NK-92 treated with Interleukin-12 subunit alpha and Interleukin-12 subunit beta, amount 100 ng/mL, for 24 hours (cell line): Measurements from ENCODE around the gene OR4D5.

Experiments used
- DNase-seq: peaks from one replicate; lab custom pipeline; 2025; lab: John Stamatoyannopoulos, UW

Gene OR4D5

GRCh38 chr11:123939317-123939716 lies at the start of gene OR4D5:
Gene OR4D5 (plus strand): TSS chr11:123939617. CDS start chr11:123939617, 0 bp downstream.
- no peak for DNase-seq

- DNase-seq = no peak
These were observed 47.4 kb upstream of the OR4D5 start for GRCh38 chr11:123892031-123892430.

GRCh38 chr11:123899792-123900191 lies 39.6 kb upstream of the OR4D5 start:
- DNase-seq = no peak

GRCh38 chr11:123901867-123902266 lies 37.5 kb upstream of the OR4D5 start, which contains the start of gene OR8D4:
Gene OR8D4 (plus strand): TSS chr11:123902167. CDS start chr11:123906432, 4,265 bp downstream.
- no peak for DNase-seq

- no peak for DNase-seq
These were observed 35.5 kb upstream of the OR4D5 start for GRCh38 chr11:123903932-123904331.

- no peak for DNase-seq
These were observed 34.5 kb upstream of the OR4D5 start for GRCh38 chr11:123904932-123905331.

- DNase-seq = no peak
These were observed 33.6 kb upstream of the OR4D5 start for GRCh38 chr11:123905826-123906225.

- DNase-seq = no peak
These were observed 18.5 kb upstream of the OR4D5 start for GRCh38 chr11:123920943-123921342.

- DNase-seq = no peak
These were observed 15.4 kb upstream of the OR4D5 start for GRCh38 chr11:123924027-123924426.

GRCh38 chr11:123942413-123942812 lies 3.0 kb downstream of the OR4D5 start:
- DNase-seq = no peak

GRCh38 chr11:123943738-123944137 lies 4.3 kb downstream of the OR4D5 start, which contains the start of gene OR6T1:
Gene OR6T1 (minus strand): TSS chr11:123943838. CDS start chr11:123943838, 0 bp downstream.
- DNase-seq = no peak

- no peak for DNase-seq
These were observed 5.7 kb downstream of the OR4D5 start for GRCh38 chr11:123945132-123945531.

- no peak for DNase-seq
These were observed 17.3 kb downstream of the OR4D5 start for GRCh38 chr11:123956752-123957151.

- no peak for DNase-seq
These were observed 34.4 kb downstream of the OR4D5 start for GRCh38 chr11:123973816-123974215.

- DNase-seq = no peak
These were observed 37.5 kb downstream of the OR4D5 start for GRCh38 chr11:123976770-123977560.

GRCh38 chr11:123977731-123978347 lies 38.4 kb downstream of the OR4D5 start, which contains the start of gene OR10S1:
Gene OR10S1 (minus strand): TSS chr11:123977781. CDS start chr11:123977664, 117 bp downstream.
- DNase-seq = no peak

GRCh38 chr11:123979311-123979710 lies 39.9 kb downstream of the OR4D5 start:
- DNase-seq = no peak
